Measurements from ENCODE around the gene CDH24. TPM values are rescaled to one million over a fixed set of nuclear protein-coding genes. Genes with fewer than 3 reads are reported as not detected.

The CDH24 gene
- total and polyA plus RNA-seq, 10 of the 15 experiments (the other 5 are each of a cell fraction or from before 2014, with no cell fraction given): 0.10 to 1.5 (median 0.45) TPM; not detected in 2

GRCh38 chr14:23015618-23016017, 41.7 kb downstream of the CDH24 start:
- ChIA-PET POLR2A (interaction anchor here (0.7 to 1.0 kb wide), 2 partner anchors 8 to 16 kb away, joined by 3 read pairs; no protein-coding TSS in a partner anchor), SMC1A (ENCODE audit: uncharacterized antibody, unreplicated experiment) (interaction anchor here (1.4 to 1.6 kb wide), 2 partner anchors 9 kb away, joined by 3 to 4 read pairs; no protein-coding TSS in a partner anchor), CTCF (interaction anchor here (1.2 to 4.3 kb wide), 3 partner anchors 8 to 53 kb away, joined by 5 to 14 read pairs (median 9); no protein-coding TSS in a partner anchor), RAD21 (ENCODE audit: unreplicated experiment) (interaction anchor here (0.6 kb wide), 1 partner anchor 8 kb away, joined by 3 read pairs; no protein-coding TSS in a partner anchor)
- FAIRE-seq: no peak
- WGBS (ENCODE audit: insufficient coverage, insufficient replicate concordance, low lambda C conversion rate, missing lambda C conversion rate): 98% methylated on average over 4 of the region's 4 CpGs
- BruUV-seq (replicated peaks): no TSS peak
- Histone ChIP-seq H3K9me3 (replicated peaks; ENCODE audit: control insufficient read depth, insufficient read depth, low read length) (no peaks in the 10 kb centered on the region), H3K79me2 (ENCODE audit: control insufficient read depth, insufficient read depth, low read length) (no peaks in the 10 kb centered on the region), H4K20me1 (ENCODE audit: control insufficient read depth, insufficient read depth) (no peaks in the 10 kb centered on the region), H3K4me1 (ENCODE audit: control insufficient read depth, insufficient read depth, low read length) (no peaks in the 10 kb centered on the region), H3K27ac (ENCODE audit: control insufficient read depth, insufficient read depth) (no peak overlapping the region), H3K4me3 (no peak overlapping the region), H3K27me3 (replicated peaks in 1 of 2; ENCODE audit: control insufficient read depth in 2 of 2, insufficient read depth in 2 of 2, low read length in 1 of 2) (no peaks in the 10 kb centered on the region), H3K9ac (ENCODE audit: control insufficient read depth, insufficient read depth, low read length) (no peak overlapping the region), H3K4me2 (ENCODE audit: control insufficient read depth, insufficient read depth) (no peak overlapping the region), H2AFZ (ENCODE audit: control insufficient read depth, low read depth, low read length) (no peak overlapping the region; the same call in 1 of the 2 replicates), H3K36me3 (ENCODE audit: control insufficient read depth in 2 of 2, insufficient read depth in 2 of 2, low read length in 1 of 2) (no peaks in the 10 kb centered on the region)
- intact Hi-C loops (cut with micrococcal nuclease; ENCODE audit: unreplicated experiment) (no loop called here), in situ Hi-C loops (cut with MboI) (no loop called here)
- DNase-seq (ENCODE audit: low read depth, low spot score): no peak
- ATAC-seq: no peak
- TF ChIP-seq ZBTB40 (IDR thresholded peaks at IDR 0.05; ENCODE audit: borderline replicate concordance) (no peak), CBX5 (IDR thresholded peaks at IDR 0.05; ENCODE audit: low read depth) (no peak), ZNF592 (IDR thresholded peaks at IDR 0.05) (no peak), KDM1A (IDR thresholded peaks at IDR 0.05; ENCODE audit: borderline replicate concordance) (no peak), SMARCA5 (IDR thresholded peaks at IDR 0.05) (no peak), PAX8 (IDR thresholded peaks at IDR 0.05) (no peak), CEBPB (IDR thresholded peaks at IDR 0.05; ENCODE audit: borderline replicate concordance in 1 of 2, low read depth in 2 of 2, low read length in 2 of 2) (no peak), MLLT1 (IDR thresholded peaks at IDR 0.05) (no peak), REST (IDR thresholded peaks at IDR 0.05; ENCODE audit: low read depth, low read length) (no peak), BCL11A (IDR thresholded peaks at IDR 0.05; ENCODE audit: low read depth, low read length) (no peak)
